GM12878 (cell line): ENCODE measurements around the gene SFR1. TPM values are rescaled to one million over a fixed set of nuclear protein-coding genes. Genes with fewer than 3 reads are reported as not detected.

Source experiments
- ATAC-seq: fragments of 200-7000 bp; cut with Tn5 transposase; 3 replicates; pipeline ENCODE4 v1.9.1; 2020; ENCODE audit warnings: mild to moderate bottlenecking, moderate library complexity
- BruUV-seq: library from RNA; stranded (reverse); fragments of 400-500 nt; replicated peaks from 2 replicates; lab custom pipeline; 2021; lab: Mats Ljungman, UMichigan
- CTCF ChIA-PET: fragments of 300-600 bp; sonication (Branson Sonifier 250); formaldehyde crosslinking; extraction: SDS; loops from one replicate; lab custom pipeline; 2021; ENCODE audit warnings: inconsistent platforms; lab: Yijun Ruan, JAX
- POLR2A ChIA-PET: fragments of 350-600 bp; formaldehyde crosslinking; extraction: SDS; loops from one replicate; lab custom pipeline; 2021; ENCODE audit warnings: inconsistent platforms; lab: Charles Lee
- RAD21 ChIA-PET: fragments of 300-600 bp; sonication (Branson Sonifier 250); formaldehyde crosslinking; loops from one replicate; lab custom pipeline; 2023; ENCODE audit warnings: antibody characterized with exemption; ENCODE audit not compliant: unreplicated experiment; lab: Charles Lee
- SMC1A ChIA-PET: fragments of 300-600 bp; sonication (Branson Sonifier 250); formaldehyde crosslinking; loops from one replicate; lab custom pipeline; 2023; ENCODE audit not compliant: unreplicated experiment, uncharacterized antibody; lab: Charles Lee
- DNase-seq: peaks from one replicate; pipeline ENCODE4 v3.0.0-alpha.2; 2011; ENCODE audit warnings: low read depth, low spot score
- FAIRE-seq: peaks from 3 replicates; lab custom pipeline; 2011; peaks lifted over from hg19 to GRCh38; lab: Jason Lieb, UNC
- H2AFZ ChIP-seq: 2 replicates; pipeline ENCODE4 v1.6.0; 2011; ENCODE audit warnings: low read depth, low read length, control low read depth; ENCODE audit not compliant: control insufficient read depth
- H3K27ac ChIP-seq: 2 replicates; pipeline ENCODE4 v1.5.1; 2011; ENCODE audit warnings: control low read depth; ENCODE audit not compliant: control insufficient read depth, insufficient read depth
- H3K27me3 ChIP-seq, 2 experiments: replicated peaks in 1 of 2; 2 replicates each; pipeline versions ENCODE4 v1.6.0 to v1.6.1; 2011; ENCODE audit warnings: low read length in 1 of 2; ENCODE audit not compliant: control insufficient read depth in 2 of 2, insufficient read depth in 2 of 2
- H3K36me3 ChIP-seq, 2 experiments: 2 replicates each; pipeline ENCODE4 v1.5.1; 2011; ENCODE audit warnings: low read length in 1 of 2; ENCODE audit not compliant: control insufficient read depth in 2 of 2, insufficient read depth in 2 of 2
- H3K4me1 ChIP-seq: 2 replicates; pipeline ENCODE4 v1.6.1; 2011; ENCODE audit warnings: mild to moderate bottlenecking, low read length, moderate library complexity, mixed read lengths; ENCODE audit not compliant: control insufficient read depth, insufficient read depth
- H3K4me2 ChIP-seq: 2 replicates; pipeline ENCODE4 v1.6.0; 2011; ENCODE audit warnings: control low read depth; ENCODE audit not compliant: control insufficient read depth, insufficient read depth
- H3K4me3 ChIP-seq: fragments of 200-600 bp; sonication (generic); 2 replicates; pipeline ENCODE4 v1.5.1; 2016
- H3K79me2 ChIP-seq: 2 replicates; pipeline ENCODE4 v1.6.0; 2011; ENCODE audit warnings: low read length; ENCODE audit not compliant: control insufficient read depth, insufficient read depth
- H3K9ac ChIP-seq: 2 replicates; pipeline ENCODE4 v1.8.0; 2011; ENCODE audit warnings: low read length, control low read depth, mixed read lengths; ENCODE audit not compliant: control insufficient read depth, insufficient read depth
- H3K9me3 ChIP-seq: replicated peaks from 3 replicates; pipeline ENCODE4 v1.5.1; 2011; ENCODE audit warnings: mild to moderate bottlenecking, low read length; ENCODE audit not compliant: control insufficient read depth, insufficient read depth
- H4K20me1 ChIP-seq: 2 replicates; pipeline ENCODE4 v1.6.0; 2011; ENCODE audit not compliant: control insufficient read depth, insufficient read depth
- EED ChIP-seq: sonication (generic); IDR thresholded peaks from 2 replicates; pipeline ENCODE4 v1.6.1; 2016; ENCODE audit warnings: antibody characterized with exemption, low read depth
- TCF3 ChIP-seq: IDR thresholded peaks from 2 replicates; pipeline ENCODE4 v1.6.1; 2012; ENCODE audit warnings: low read depth, mild to moderate bottlenecking, low read length, borderline replicate concordance; ENCODE audit not compliant: insufficient read depth
- ZBTB11 ChIP-seq: fragments of 450-650 bp; formaldehyde crosslinking; IDR thresholded peaks from 2 replicates; pipeline ENCODE4 v1.5.0; 2022; ENCODE audit warnings: mild to moderate bottlenecking, missing genetic modification characterization
- ZZZ3 ChIP-seq: IDR thresholded peaks from 2 replicates; pipeline ENCODE4 v1.6.1; 2011; ENCODE audit warnings: low read depth; ENCODE audit not compliant: control insufficient read depth, insufficient read length
- WGBS: methylation state at CpG from one replicate; pipeline ENCODE4 v1.1.6; 2016; ENCODE audit warnings: low lambda C conversion rate; ENCODE audit not compliant: insufficient replicate concordance, insufficient coverage; ENCODE audit errors: missing lambda C conversion rate; 5-methylcytosine and 5-hydroxymethylcytosine counted together
- in situ Hi-C: fragments of 300-500 bp; cut with MboI; formaldehyde crosslinking; loops from 9 replicates; pipeline ENCODE4 v1.14.3; 2018; ENCODE audit warnings: mixed read lengths
- intact Hi-C: fragments of 100-400 bp; cut with micrococcal nuclease; formaldehyde crosslinking; loops from one replicate; pipeline ENCODE4 v1.14.2; 2022; ENCODE audit not compliant: unreplicated experiment
- polyA plus RNA-seq, 11 experiments: library from polyadenylated mRNA; depleted of rRNA in 4 of 11; unstranded in 6 of 11; stranded (reverse) in 5 of 11; fragments of >200 nt; fragmentation: Nextera tagmentation in 4 of 11; fragmentation: Illumina TruSeq in 1 of 11; extraction: Ambion mirVana in 4 of 11; extraction: Trizol in 1 of 11; gene quantifications; 1 replicate in 1 of 11; 2 replicates in 10 of 11; pipeline versions ENCODE4 v1.2.1 to v1.2.3, GENCODE V29; 2011 to 2016; ENCODE audit warnings: inconsistent platforms in 2 of 11, missing spikeins in 2 of 11, low read depth in 1 of 11
- total RNA-seq, 4 experiments: library from RNA; depleted of rRNA in 3 of 4; stranded (reverse); fragments of >200 nt in 3 of 4; fragmentation: Illumina TruSeq in 1 of 4; extraction: Trizol in 1 of 4; gene quantifications; 2 replicates each; pipeline versions ENCODE4 v1.2.1 to v1.2.3, GENCODE V29; 2013 to 2021

Gene SFR1
- total and polyA plus RNA-seq, 10 of the 15 experiments (the other 5 are each of a cell fraction or from before 2014, with no cell fraction given): 6.9 to 31.5 (median 14.9) TPM

- H3K27me3 ChIP-seq: no peaks in the 10 kb centered on the region
- no peaks in the 10 kb centered on the region for H3K36me3 ChIP-seq
- no peak overlapping the region for H3K9ac ChIP-seq
- H3K4me2 ChIP-seq: no peak overlapping the region
- POLR2A ChIA-PET: no interaction called here
- DNase-seq (no peak), ATAC-seq (no peak), FAIRE-seq (no peak)
- WGBS: 50% methylated on average over 5 of the region's 5 CpGs
- CTCF ChIA-PET: interaction anchor here (0.7 kb wide), 1 partner anchor 20 kb away, joined by 4 read pairs; no protein-coding TSS in a partner anchor
- TF ChIP-seq EED (no peak), TCF3 (no peak)
- H3K27ac ChIP-seq: no peak overlapping the region
- in situ Hi-C loops (no loop called here), intact Hi-C loops (no loop called here)
- no peaks in the 10 kb centered on the region for H3K4me1 ChIP-seq
- H3K9me3 ChIP-seq: no peaks in the 10 kb centered on the region
- H3K79me2 ChIP-seq: no peaks in the 10 kb centered on the region
- no peak overlapping the region for H3K4me3 ChIP-seq
- H2AFZ ChIP-seq: no peak overlapping the region
- BruUV-seq: no TSS peak
- H4K20me1 ChIP-seq: no peaks in the 10 kb centered on the region
- SMC1A ChIA-PET: no interaction called here
- RAD21 ChIA-PET: no interaction called here
Observed at GRCh38 chr10:104088239-104088638, 33.7 kb upstream of the SFR1 start.

GRCh38 chr10:104089621-104090020 is 32.4 kb upstream of the SFR1 start:
- no peaks in the 10 kb centered on the region for H3K79me2 ChIP-seq
- in situ Hi-C loops (no loop called here), intact Hi-C loops (no loop called here)
- no peak overlapping the region for H3K4me2 ChIP-seq
- no TSS peak for BruUV-seq
- POLR2A ChIA-PET: no interaction called here
- H3K27me3 ChIP-seq: no peaks in the 10 kb centered on the region
- RAD21 ChIA-PET: interaction anchor here (0.6 to 1.3 kb wide), 3 partner anchors 20 to 124 kb away, joined by 3 to 5 read pairs (median 3); partner anchors contain the start of gene SFR1
- H3K27ac ChIP-seq: no peak overlapping the region
- no peak for FAIRE-seq
- H3K36me3 ChIP-seq: no peaks in the 10 kb centered on the region
- no peaks in the 10 kb centered on the region for H3K9me3 ChIP-seq
- H2AFZ ChIP-seq: no peak overlapping the region
- 97% methylated on average over 3 of the region's 3 CpGs for WGBS
- TF ChIP-seq ZBTB11 (CRISPR knock-in tag) (no peak), ZZZ3 (no peak)
- H3K4me3 ChIP-seq: no peak overlapping the region
- no peaks in the 10 kb centered on the region for H4K20me1 ChIP-seq
- SMC1A ChIA-PET: interaction anchor here (1.0 to 1.2 kb wide), 2 partner anchors 32 to 35 kb away, joined by 3 read pairs; partner anchors contain the start of gene SFR1
- ATAC-seq: no peak
- H3K9ac ChIP-seq: no peak overlapping the region
- no peak for DNase-seq
- CTCF ChIA-PET: interaction anchor here (1.0 to 1.3 kb wide), 3 partner anchors 10 to 50 kb away, joined by 3 to 4 read pairs (median 3); no protein-coding TSS in a partner anchor
- no peaks in the 10 kb centered on the region for H3K4me1 ChIP-seq
